ENCODE measurements around the gene POLD1.

GRCh38 chr19:50334741-50335421, 49.3 kb upstream of the POLD1 start:
- no peak for TF ChIP-seq CTCF (conservative IDR thresholded peaks at IDR 0.05 in 1 of 2, IDR thresholded peaks at IDR 0.05 in 1 of 2; ENCODE audit: extremely low read depth in 1 of 2, insufficient read depth in 1 of 2, low read depth in 1 of 2, low read length in 2 of 2)
- no peak for TF ChIP-seq EZH2 (IDR thresholded peaks at IDR 0.05; ENCODE audit: borderline replicate concordance, low read length)

Data from mammary epithelial cell (primary cell).